ENCODE results near the gene CYREN. TPM values are rescaled to one million over a fixed set of nuclear protein-coding genes. Genes with fewer than 3 reads are reported as not detected.

CYREN gene
- total and polyA plus RNA-seq, 9 of the 15 experiments (the other 6 are each of a cell fraction or from before 2014, with no cell fraction given) = 13.9 to 108 (median 88.8) TPM

DNA sequence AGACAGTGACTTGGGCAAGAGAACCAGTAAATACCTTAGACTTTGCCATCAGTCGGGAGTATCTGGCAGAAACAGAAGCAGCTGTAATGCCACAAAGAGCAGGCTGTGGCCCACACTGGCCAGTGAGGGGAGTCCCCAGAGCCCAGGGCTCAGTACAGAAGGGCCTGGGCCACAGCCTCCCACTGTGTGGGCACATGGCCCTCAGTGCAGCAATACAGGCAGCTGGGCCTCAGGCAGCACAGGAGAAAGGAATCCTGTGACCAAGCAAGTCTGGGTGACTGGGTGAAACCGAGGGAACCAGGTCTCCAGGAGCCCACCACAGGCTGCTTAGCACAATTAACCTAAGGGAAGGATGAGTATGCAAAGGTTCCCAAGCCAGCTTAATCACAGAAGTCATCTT lies 26.8 kb upstream of the CYREN start (continued):
- no peak for TF ChIP-seq TEAD2 (tag; IDR thresholded peaks at IDR 0.05)
- TF ChIP-seq ZNF431 (CRISPR knock-in tag; IDR thresholded peaks at IDR 0.05) = no peak
- no peak for TF ChIP-seq ETV6 (IDR thresholded peaks at IDR 0.05; ENCODE audit: borderline replicate concordance in 1 of 2, low read depth in 2 of 2, low read length in 1 of 2)
- TF ChIP-seq ETV6 (CRISPR knock-in tag; IDR thresholded peaks at IDR 0.05; ENCODE audit: borderline replicate concordance) = no peak
- TF ChIP-seq ZNF639 (CRISPR knock-in tag; conservative IDR thresholded peaks at IDR 0.05 in 1 of 2, IDR thresholded peaks at IDR 0.05 in 1 of 2) = no peak
- TF ChIP-seq CAMTA2 (CRISPR knock-in tag; conservative IDR thresholded peaks at IDR 0.05) = no peak
- TF ChIP-seq ARID1B (IDR thresholded peaks at IDR 0.05) = no peak
- no peak for TF ChIP-seq ZNF124 (CRISPR knock-in tag; IDR thresholded peaks at IDR 0.05)
- TF ChIP-seq TGIF2 (CRISPR knock-in tag; IDR thresholded peaks at IDR 0.05) = no peak

GRCh38 chr7:135195968-135196629 lies 25.6 kb upstream of the CYREN start:
- POLR2A ChIA-PET = interaction anchor here (1.0 to 3.0 kb wide), 2 partner anchors 10 to 22 kb away, joined by 3 to 20 read pairs; no protein-coding TSS in a partner anchor
- WGBS (ENCODE audit: insufficient coverage, low coverage, missing lambda C conversion rate) = 69% methylated on average over 14 of the region's 14 CpGs
- Histone ChIP-seq H3K79me2 (ENCODE audit: control insufficient read depth, insufficient read depth, low read length) (no peaks in the 10 kb centered on the region), H3K9me3 (replicated peaks; ENCODE audit: control insufficient read depth, insufficient read depth, low read depth, low read length) (no peaks in the 10 kb centered on the region), H3K27ac (ENCODE audit: extremely low read depth, low read depth, low read length) (no peak overlapping the region), H3K27me3 (ENCODE audit: control insufficient read depth in 2 of 2, insufficient read depth in 2 of 2, low read length in 2 of 2) (no peaks in the 10 kb centered on the region), H3K36me3 (ENCODE audit: control insufficient read depth, insufficient read depth, low read length) (peaks cover 22% of the 10 kb centered on the region; the same call in 2 of the 3 replicates), H3K4me3 (no peak overlapping the region), H3K9ac (ENCODE audit: insufficient read depth in 1 of 2, low read depth in 2 of 2, low read length in 2 of 2) (peak overlapping the region in 1 of 2 experiments; percentile 38; a peak in 1 of 4 replicates), H3K4me2 (ENCODE audit: insufficient read depth, low read length) (no peak overlapping the region), H3K4me1 (replicated peaks in 1 of 2; ENCODE audit: control insufficient read depth in 2 of 2, insufficient read depth in 2 of 2, low read length in 2 of 2) (no peaks in the 10 kb centered on the region), H2AFZ (ENCODE audit: low read depth, low read length) (no peak overlapping the region), H3K9me1 (ENCODE audit: control insufficient read depth, insufficient read depth, low read length) (peaks cover 3% of the 10 kb centered on the region), H4K20me1 (replicated peaks; ENCODE audit: control insufficient read depth, insufficient read depth, low read length) (no peaks in the 10 kb centered on the region)
- in situ Hi-C loops (cut with MboI) (no loop called here), intact Hi-C loops (cut with micrococcal nuclease) (no loop called here)
- CTCF ChIA-PET (ENCODE audit: low intra/inter-chr PET ratio) = no interaction called here
- ATAC-seq = no peak
- no peak for DNase-seq (ENCODE audit: extremely low read depth in 1 of 4, low spot score in 3 of 4)
- no peak for FAIRE-seq
- BruUV-seq (replicated peaks) = no TSS peak
- no peak for TF ChIP-seq GTF2E2 (tag; IDR thresholded peaks at IDR 0.05)
- no peak for TF ChIP-seq TCF7L2 (IDR thresholded peaks at IDR 0.05; ENCODE audit: low read depth, low read length)
- no peak for TF ChIP-seq ZC3H8 (IDR thresholded peaks at IDR 0.05)
